ENCODE results near the gene VPS39.

The VPS39 gene

GRCh38 chr15:42166225-42166940, 41.7 kb downstream of the VPS39 start:
- Histone ChIP-seq H2AFZ (ENCODE audit: low read length) (no peak overlapping the region), H3K4me1 (ENCODE audit: insufficient read depth, low read length, poor library complexity, severe bottlenecking) (no peaks in the 10 kb centered on the region), H3K9me2 (replicated peaks; ENCODE audit: low read depth, low read length) (no peaks in the 10 kb centered on the region), H3K79me2 (ENCODE audit: insufficient read depth, low read length) (no peaks in the 10 kb centered on the region), H3K4me3 (ENCODE audit: low read length, poor library complexity, severe bottlenecking) (no peak overlapping the region), H3K27me3 (ENCODE audit: insufficient read depth, low read length, poor library complexity, severe bottlenecking) (no peaks in the 10 kb centered on the region), H3K9me3 (ENCODE audit: insufficient read depth, low read depth, low read length) (no peaks in the 10 kb centered on the region), H4K20me1 (ENCODE audit: insufficient read depth, low read length, poor library complexity, severe bottlenecking) (no peaks in the 10 kb centered on the region), H3F3A (ENCODE audit: low read depth) (no peaks in the 10 kb centered on the region), H3K36me3 (ENCODE audit: insufficient read depth, low read length) (peaks cover 95% of the 10 kb centered on the region; the same call in 1 of the 2 replicates), H3K9ac (ENCODE audit: low read depth, low read length, poor library complexity, severe bottlenecking) (no peak overlapping the region), H3K4me2 (ENCODE audit: low read depth, low read length, poor library complexity, severe bottlenecking) (no peak overlapping the region)
- TF ChIP-seq CTCF (conservative IDR thresholded peaks at IDR 0.05; ENCODE audit: low read length) (no peak), EZH2phosphoT487 (IDR thresholded peaks at IDR 0.05; ENCODE audit: borderline replicate concordance) (no peak)

- H4K20me1 ChIP-seq (ENCODE audit: insufficient read depth, low read length, poor library complexity, severe bottlenecking) = no peaks in the 10 kb centered on the region
- no peak overlapping the region for H3K4me3 ChIP-seq (ENCODE audit: low read length, poor library complexity, severe bottlenecking)
- H3K4me1 ChIP-seq (ENCODE audit: insufficient read depth, low read length, poor library complexity, severe bottlenecking) = no peaks in the 10 kb centered on the region
- H3K9me2 ChIP-seq (replicated peaks; ENCODE audit: low read depth, low read length) = no peaks in the 10 kb centered on the region
- H3K9ac ChIP-seq (ENCODE audit: low read depth, low read length, poor library complexity, severe bottlenecking) = no peak overlapping the region
- no peaks in the 10 kb centered on the region for H3K9me3 ChIP-seq (ENCODE audit: insufficient read depth, low read depth, low read length)
- H3K36me3 ChIP-seq (ENCODE audit: insufficient read depth, low read length) = peaks cover 95% of the 10 kb centered on the region; the same call in 1 of the 2 replicates
- no peaks in the 10 kb centered on the region for H3K79me2 ChIP-seq (ENCODE audit: insufficient read depth, low read length)
- no peaks in the 10 kb centered on the region for H3K27me3 ChIP-seq (ENCODE audit: insufficient read depth, low read length, poor library complexity, severe bottlenecking)
- no peaks in the 10 kb centered on the region for H3F3A ChIP-seq (ENCODE audit: low read depth)
- no peak overlapping the region for H2AFZ ChIP-seq (ENCODE audit: low read length)
- TF ChIP-seq CTCF (conservative IDR thresholded peaks at IDR 0.05; ENCODE audit: low read length) (no peak), EZH2phosphoT487 (IDR thresholded peaks at IDR 0.05; ENCODE audit: borderline replicate concordance) (no peak)
- no peak overlapping the region for H3K4me2 ChIP-seq (ENCODE audit: low read depth, low read length, poor library complexity, severe bottlenecking)
These were observed 43.0 kb downstream of the VPS39 start for GRCh38 chr15:42165106-42165505.

DNA sequence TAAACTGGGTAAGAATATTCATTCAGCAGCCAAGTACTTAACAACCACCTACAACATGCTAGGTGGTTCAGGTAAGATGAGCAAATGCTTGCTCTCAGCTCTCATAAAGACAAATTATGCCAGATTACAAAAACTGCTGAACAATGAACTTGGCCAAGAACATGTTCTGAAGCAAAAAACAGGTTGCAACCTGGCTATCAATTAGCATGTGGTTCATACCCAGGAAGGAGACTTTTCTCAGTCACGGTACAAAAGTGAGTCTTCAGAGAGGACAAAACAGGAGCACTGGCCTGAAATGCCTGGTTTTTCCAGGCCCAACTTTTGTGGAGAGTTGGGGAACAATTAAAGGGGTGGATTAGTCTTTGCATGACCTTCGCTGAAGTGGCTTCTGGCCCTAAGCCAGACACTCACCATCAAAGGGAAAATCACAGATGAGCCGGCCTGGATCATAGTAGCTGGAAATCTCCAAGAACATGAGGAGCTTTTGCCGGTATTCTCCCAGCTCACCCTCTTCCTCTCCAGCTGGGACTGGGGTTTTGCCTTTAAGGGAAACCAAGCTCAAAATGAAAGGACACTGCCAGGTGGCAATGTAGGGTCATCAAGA, 44.1 kb downstream of the VPS39 start:
- no peaks in the 10 kb centered on the region for H3K27me3 ChIP-seq (ENCODE audit: insufficient read depth, low read length, poor library complexity, severe bottlenecking)
- H3K4me3 ChIP-seq (ENCODE audit: low read length, poor library complexity, severe bottlenecking) = no peak overlapping the region
- no peaks in the 10 kb centered on the region for H3K79me2 ChIP-seq (ENCODE audit: insufficient read depth, low read length)
- no peaks in the 10 kb centered on the region for H3K4me1 ChIP-seq (ENCODE audit: insufficient read depth, low read length, poor library complexity, severe bottlenecking)
- H3K9me3 ChIP-seq (ENCODE audit: insufficient read depth, low read depth, low read length) = no peaks in the 10 kb centered on the region
- H3K36me3 ChIP-seq (ENCODE audit: insufficient read depth, low read length) = peaks cover 96% of the 10 kb centered on the region; the same call in 1 of the 2 replicates
- no peak for TF ChIP-seq CTCF (conservative IDR thresholded peaks at IDR 0.05; ENCODE audit: low read length)
- TF ChIP-seq EZH2phosphoT487 (IDR thresholded peaks at IDR 0.05; ENCODE audit: borderline replicate concordance) = no peak
- no peak overlapping the region for H3K4me2 ChIP-seq (ENCODE audit: low read depth, low read length, poor library complexity, severe bottlenecking)
- no peaks in the 10 kb centered on the region for H3K9me2 ChIP-seq (replicated peaks; ENCODE audit: low read depth, low read length)
- H2AFZ ChIP-seq (ENCODE audit: low read length) = no peak overlapping the region
- H3F3A ChIP-seq (ENCODE audit: low read depth) = no peaks in the 10 kb centered on the region
- no peaks in the 10 kb centered on the region for H4K20me1 ChIP-seq (ENCODE audit: insufficient read depth, low read length, poor library complexity, severe bottlenecking)
- no peak overlapping the region for H3K9ac ChIP-seq (ENCODE audit: low read depth, low read length, poor library complexity, severe bottlenecking)

Measured in Loucy (cell line).